PFSK-1 (cell line): ENCODE data around the gene LRRIQ3.

Source experiments
- FOXP2 ChIP-seq: optimal IDR thresholded peaks from 2 replicates; pipeline ENCODE3; 2011; ENCODE audit warnings: borderline replicate concordance, control low read depth, inconsistent platforms; ENCODE audit not compliant: insufficient read depth; ENCODE audit errors: extremely low read length, extremely low read depth
- POLR2AphosphoS5 ChIP-seq: IDR thresholded peaks from 2 replicates; pipeline ENCODE4 v1.6.1; 2012; ENCODE audit warnings: low read depth, mild to moderate bottlenecking, control low read depth, low read length, moderate library complexity
- REST ChIP-seq, 2 experiments: IDR thresholded peaks; 2 replicates each; pipeline versions ENCODE4 v1.6.1 to v1.8.0; 2011 to 2012; ENCODE audit warnings: low read depth in 2 of 2, low read length in 2 of 2, control low read depth in 1 of 2, inconsistent platforms in 1 of 2, mild to moderate bottlenecking in 1 of 2, moderate library complexity in 1 of 2; ENCODE audit not compliant: insufficient read depth in 1 of 2
- SIN3A ChIP-seq: IDR thresholded peaks from 2 replicates; pipeline ENCODE4 v1.6.1; 2012; ENCODE audit warnings: mild to moderate bottlenecking, low read length, moderate library complexity, borderline replicate concordance; ENCODE audit not compliant: insufficient read depth
- TAF1 ChIP-seq: IDR thresholded peaks from 2 replicates; pipeline ENCODE4 v1.6.1; 2012; ENCODE audit warnings: low read length, control low read depth, borderline replicate concordance; ENCODE audit not compliant: insufficient read depth

- TF ChIP-seq POLR2AphosphoS5 = no peak
- no peak for TF ChIP-seq FOXP2
- no peak for TF ChIP-seq TAF1
- TF ChIP-seq SIN3A = no peak
- no peak for TF ChIP-seq REST (IDR thresholded peaks at IDR 0.05; ENCODE audit: insufficient read depth in 1 of 2, low read depth in 2 of 2, low read length in 2 of 2)
These were observed 39.1 kb upstream of the LRRIQ3 start for GRCh38 chr1:74237035-74237434.
